Stimulated activated CD8-positive, alpha-beta memory T cell treated with anti-CD3 and anti-CD28 coated beads, Interleukin-7, amount 100 ng/mL, for 48 hours (primary cell): ENCODE data around the gene CISD3.

Experiments used
- DNase-seq, 2 donors: peaks; one replicate each; pipeline ENCODE4 v3.0.0-alpha.2; 2020; ENCODE audit warnings: low read depth in 1 of 2; ENCODE audit errors: extremely low read depth in 1 of 2

The CISD3 gene

DNA sequence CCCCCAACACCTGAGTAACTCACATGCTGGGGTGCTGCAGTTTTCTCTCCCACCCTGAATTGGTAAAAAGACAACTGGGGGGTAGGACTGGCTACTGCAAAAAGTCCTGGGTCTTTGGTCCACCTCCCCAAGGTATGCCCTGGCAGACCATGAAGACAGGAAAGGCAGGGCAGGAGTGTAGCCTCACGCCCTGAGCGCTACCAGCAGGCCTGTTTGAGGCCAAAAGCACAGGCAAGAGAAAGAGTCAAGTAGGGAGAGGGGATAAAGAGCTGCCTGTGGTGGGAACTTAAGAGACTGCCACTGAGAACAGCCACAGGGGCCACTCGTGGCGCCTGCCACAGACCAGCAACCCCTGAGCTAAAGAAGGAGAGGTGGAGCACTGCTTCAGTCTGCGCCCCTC is 36.2 kb downstream of the CISD3 start:
- no peak for DNase-seq

DNA sequence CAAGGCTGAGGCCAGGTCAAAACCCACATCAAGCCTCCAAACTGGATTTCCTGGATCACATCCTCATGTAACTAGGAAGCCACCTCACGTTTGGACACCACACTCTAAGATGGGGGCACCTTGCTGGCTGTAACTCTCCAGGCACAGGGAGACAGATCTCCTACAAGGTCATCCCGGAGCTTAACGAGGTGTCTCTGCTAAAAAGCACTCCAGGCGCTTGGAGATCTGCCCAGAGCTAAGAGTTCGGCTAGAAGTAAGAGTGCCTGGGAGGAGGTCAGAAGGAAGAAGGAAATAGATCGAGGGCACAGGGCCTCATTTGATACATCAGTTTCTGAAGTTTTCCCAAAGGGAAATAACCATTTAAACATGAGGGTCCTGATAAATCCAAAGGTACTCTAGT is 38.3 kb downstream of the CISD3 start:
- DNase-seq: no peak

DNA sequence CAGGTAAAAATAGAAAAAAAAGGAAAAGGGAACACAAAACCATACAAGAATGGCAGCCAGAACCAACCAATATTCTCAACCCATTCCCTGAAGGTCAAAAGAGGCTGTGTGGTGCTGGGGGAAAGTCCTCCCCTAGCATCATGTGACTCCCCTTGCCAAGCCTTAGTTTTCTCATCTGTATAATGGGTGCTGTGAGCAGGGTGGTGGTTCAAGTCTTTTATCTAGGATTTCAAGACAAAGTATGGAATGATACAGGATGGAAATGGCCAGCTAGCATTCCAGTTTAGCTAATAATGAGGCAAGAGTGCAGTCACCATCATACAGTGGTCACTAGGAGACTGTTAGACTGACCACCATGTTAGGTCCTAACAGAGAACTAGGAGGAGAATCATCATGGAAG is 43.1 kb downstream of the CISD3 start:
- no peak for DNase-seq

DNA sequence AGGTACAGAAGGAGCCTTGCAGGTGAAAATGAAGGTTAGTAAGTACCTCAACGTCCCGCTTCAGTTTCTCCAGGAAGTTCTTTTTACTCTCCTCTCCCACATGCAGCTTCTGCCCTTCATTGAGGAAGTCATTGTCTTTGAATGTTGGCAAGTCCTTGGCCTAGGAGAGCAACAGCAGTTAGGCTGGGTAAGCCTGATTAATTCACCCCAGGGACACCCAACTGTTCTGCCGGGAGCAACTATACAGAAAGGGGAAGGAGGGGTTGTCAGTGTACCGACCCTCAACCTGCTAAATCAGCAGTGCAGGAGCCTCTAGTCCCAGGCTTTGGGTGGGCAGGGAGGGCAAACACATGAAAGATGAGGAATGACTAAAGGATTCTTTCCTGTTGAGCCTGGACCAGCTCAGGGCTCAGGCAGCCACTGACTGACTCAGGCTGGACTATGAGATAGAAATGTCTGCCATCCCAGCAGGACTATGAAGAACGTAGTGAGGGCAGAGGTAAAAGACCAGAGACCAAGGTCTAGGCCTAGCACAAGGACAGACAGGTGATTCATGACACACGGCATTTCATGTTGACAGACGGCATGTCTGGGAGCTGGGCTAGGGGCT is 47.6 kb downstream of the CISD3 start:
- DNase-seq: no peak

DNA sequence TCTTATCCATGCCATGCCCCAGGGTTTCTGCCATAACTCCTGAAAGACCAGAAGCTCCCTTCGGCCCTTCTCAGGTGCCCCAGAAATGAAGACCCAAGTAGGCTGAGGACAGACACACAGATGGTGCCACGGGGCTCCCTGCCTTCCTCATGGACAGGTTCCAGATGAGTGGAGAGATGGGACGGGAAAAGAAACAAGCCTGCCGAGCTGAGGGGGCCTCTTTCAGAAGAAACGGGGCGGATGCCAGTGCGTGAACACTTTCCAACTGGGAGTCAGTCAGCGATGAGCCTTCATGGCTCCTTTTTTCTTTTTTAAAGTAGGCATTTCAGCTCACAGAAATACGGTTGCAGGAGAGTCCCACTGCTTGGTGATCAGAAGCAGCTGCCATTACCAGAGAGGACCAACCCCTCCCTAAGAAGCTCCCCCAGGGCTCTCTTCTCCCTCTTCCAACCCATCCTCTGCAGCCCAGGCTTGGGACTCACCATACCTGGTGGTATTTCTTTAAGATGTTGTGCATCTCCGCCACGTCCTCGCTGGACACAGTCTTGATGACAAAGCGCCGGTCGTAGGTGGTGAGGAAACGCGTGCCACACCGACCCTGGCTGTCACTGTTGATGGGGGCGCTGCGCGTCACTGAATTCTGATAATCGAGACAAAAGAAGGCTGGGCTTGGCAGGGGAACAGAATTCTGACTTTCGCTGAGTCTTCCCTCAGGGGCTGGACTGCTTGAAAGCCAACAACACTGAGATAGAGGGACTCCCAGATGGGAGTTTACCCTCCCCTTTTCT is 50.0 kb downstream of the CISD3 start:
- DNase-seq: no peak

DNA sequence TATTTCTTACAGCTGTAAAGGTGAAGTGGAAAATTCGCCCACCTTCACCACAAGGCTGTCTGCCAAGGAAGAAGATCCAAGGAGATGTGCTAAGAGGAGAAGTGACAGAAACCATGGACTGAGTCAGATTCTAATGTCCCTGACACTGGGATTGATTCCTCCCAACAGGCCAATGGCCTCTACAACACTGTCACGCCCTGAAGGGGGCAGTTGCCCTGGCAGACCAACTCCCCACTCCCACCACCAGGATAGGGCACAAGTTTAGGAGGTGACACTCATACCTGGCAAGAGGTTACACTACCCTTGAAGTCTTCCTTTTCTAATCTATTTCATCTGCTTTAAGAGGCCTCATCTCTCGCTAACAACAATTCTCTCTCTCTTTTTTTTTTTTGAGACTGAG is 53.1 kb downstream of the CISD3 start:
- no peak for DNase-seq
